ENCODE measurements around the gene PPP4R3C. TPM values are rescaled to one million over a fixed set of nuclear protein-coding genes. Genes with fewer than 3 reads are reported as not detected.
"Not testable (repeated sequence)": the region's sequence is repeated elsewhere in the genome, so short reads cannot be mapped to it uniquely, and the experiment has no call there.

The PPP4R3C gene
- total RNA-seq: not detected

- Histone ChIP-seq H3K9me3 (peaks cover 0 to 6% of the 10 kb centered on the region in 2 donors), H3K4me1 (no peaks in the 10 kb centered on the region), H3K36me3 (no peaks in the 10 kb centered on the region), H3K4me3 (no peak within 1 kb of the TSS), H3K27ac (no peak within 1 kb of the TSS), H3K27me3 (peaks cover 0 to 4% of the 10 kb centered on the region in 2 donors)
- DNase-seq (ENCODE audit: low spot score in 2 of 2): no peak
- TF ChIP-seq POLR2AphosphoS5 (IDR thresholded peaks at IDR 0.05) (no peak), CTCF (IDR thresholded peaks at IDR 0.05) (no peak), POLR2A (IDR thresholded peaks at IDR 0.05) (no peak)
- intact Hi-C loops (cut with DNase I; ENCODE audit: low total_unique reads): no loop called here
These were observed at the start of gene PPP4R3C for GRCh38 chrX:27463187-27463586. PPP4R3C (minus strand) TSS chrX:27463341; CDS start chrX:27463296, 45 bp downstream.

- no peak for DNase-seq (ENCODE audit: low spot score in 2 of 2)
- Histone ChIP-seq H3K36me3 (no peaks in the 10 kb centered on the region), H3K27me3 (no peaks in the 10 kb centered on the region), H3K9me3 (no peaks in the 10 kb centered on the region), H3K4me1 (no peaks in the 10 kb centered on the region), H3K27ac (no peak overlapping the region), H3K4me3 (no peak overlapping the region)
- intact Hi-C loops (cut with DNase I; ENCODE audit: low total_unique reads): no loop called here
- TF ChIP-seq CTCF (IDR thresholded peaks at IDR 0.05) (no peak), POLR2A (IDR thresholded peaks at IDR 0.05) (no peak), POLR2AphosphoS5 (IDR thresholded peaks at IDR 0.05) (no peak)
These were observed 28.3 kb upstream of the PPP4R3C start for GRCh38 chrX:27491397-27491796.

DNA sequence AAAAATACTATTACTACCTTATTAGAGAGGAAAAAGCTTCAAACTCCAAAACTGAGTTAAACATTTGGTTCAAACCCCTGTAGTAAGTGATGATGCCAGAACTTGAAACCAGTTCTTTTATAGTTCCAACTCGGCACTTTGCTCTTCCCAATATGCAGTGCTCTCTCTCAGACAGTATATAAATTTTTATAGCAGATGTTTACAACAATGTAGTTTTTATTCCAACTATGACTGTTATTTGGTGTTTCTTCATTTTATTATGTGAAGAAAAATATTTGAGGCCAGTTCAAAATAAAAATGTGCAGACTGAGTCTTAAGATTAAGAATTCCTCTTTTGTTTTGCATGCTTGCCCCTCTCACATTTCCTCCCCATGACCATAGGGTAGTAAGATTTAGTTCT lies 2.9 kb upstream of the PPP4R3C start:
- no peaks in the 10 kb centered on the region for H3K36me3 ChIP-seq
- DNase-seq (ENCODE audit: low spot score in 2 of 2): no peak
- no peak overlapping the region for H3K27ac ChIP-seq
- intact Hi-C loops (cut with DNase I; ENCODE audit: low total_unique reads): no loop called here
- H3K27me3 ChIP-seq: peaks cover 0 to 17% of the 10 kb centered on the region in 2 donors
- TF ChIP-seq POLR2AphosphoS5 (IDR thresholded peaks at IDR 0.05): no peak
- TF ChIP-seq CTCF (IDR thresholded peaks at IDR 0.05): no peak
- no peak for TF ChIP-seq POLR2A (IDR thresholded peaks at IDR 0.05)
- H3K4me1 ChIP-seq: no peaks in the 10 kb centered on the region
- no peaks in the 10 kb centered on the region for H3K9me3 ChIP-seq
- H3K4me3 ChIP-seq: no peak overlapping the region

GRCh38 chrX:27465036-27465435 lies 1.9 kb upstream of the PPP4R3C start:
- no peaks in the 10 kb centered on the region for H3K9me3 ChIP-seq
- H3K27ac ChIP-seq: no peak overlapping the region
- intact Hi-C loops (cut with DNase I; ENCODE audit: low total_unique reads): no loop called here
- no peak for DNase-seq (ENCODE audit: low spot score in 2 of 2)
- no peaks in the 10 kb centered on the region for H3K4me1 ChIP-seq
- TF ChIP-seq POLR2AphosphoS5 (IDR thresholded peaks at IDR 0.05): no peak
- TF ChIP-seq POLR2A (IDR thresholded peaks at IDR 0.05): no peak
- TF ChIP-seq CTCF (IDR thresholded peaks at IDR 0.05): no peak
- H3K36me3 ChIP-seq: no peaks in the 10 kb centered on the region
- no peak overlapping the region for H3K4me3 ChIP-seq
- H3K27me3 ChIP-seq: peaks cover 0 to 9% of the 10 kb centered on the region in 2 donors

GRCh38 chrX:27459129-27459528 lies 4.0 kb downstream of the PPP4R3C start:
- H3K4me1 ChIP-seq; DNase-seq (ENCODE audit: low spot score in 2 of 2); H3K9me3 ChIP-seq; H3K4me3 ChIP-seq; H3K27ac ChIP-seq; H3K36me3 ChIP-seq; H3K27me3 ChIP-seq; intact Hi-C loops (cut with DNase I; ENCODE audit: low total_unique reads): not testable (repeated sequence)

DNA sequence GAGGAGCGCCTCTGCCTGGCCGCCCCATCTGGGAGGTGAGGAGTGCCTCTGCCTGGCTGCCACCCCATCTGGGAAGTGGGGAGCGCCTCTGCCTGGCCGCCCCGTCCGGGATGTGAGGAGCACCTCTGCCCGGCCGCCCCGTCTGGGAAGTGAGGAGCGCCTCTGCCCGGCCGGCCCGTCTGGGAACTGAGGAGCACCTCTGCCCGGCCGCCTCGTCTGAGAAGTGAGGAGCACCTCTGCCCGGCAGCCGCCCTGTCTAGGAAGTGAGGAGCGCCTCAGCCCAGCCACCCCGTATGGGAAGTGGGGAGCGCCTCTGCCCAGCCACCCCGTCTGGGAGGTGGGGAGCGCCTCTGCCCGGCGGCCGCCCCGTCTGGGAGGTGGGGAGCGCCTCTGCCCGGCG lies 4.6 kb downstream of the PPP4R3C start:
- DNase-seq (ENCODE audit: low spot score in 2 of 2); intact Hi-C loops (cut with DNase I; ENCODE audit: low total_unique reads); H3K36me3 ChIP-seq; H3K27ac ChIP-seq; H3K4me3 ChIP-seq; H3K9me3 ChIP-seq; H3K4me1 ChIP-seq; H3K27me3 ChIP-seq: not testable (repeated sequence)
